ENCODE measurements around the gene KCNQ2.
A peak's percentile ranks its signal among the peaks of the same experiment; 100 is the strongest.

Gene KCNQ2

GRCh38 chr20:63359164-63359934, 113.1 kb downstream of the KCNQ2 start:
- Mint-ChIP-seq H3K4me1 (no peaks in the 10 kb centered on the region), H3K36me3 (ENCODE audit: low read depth) (no peaks in the 10 kb centered on the region), H3K9me3 (no peaks in the 10 kb centered on the region), H3K27ac (no peak overlapping the region), H3K27me3 (peaks cover 18% of the 10 kb centered on the region), H3K4me3 (no peak overlapping the region)
- no peak for ATAC-seq
- no peak for DNase-seq

GRCh38 chr20:63357921-63358905, 114.2 kb downstream of the KCNQ2 start:
- no peaks in the 10 kb centered on the region for H3K9me3 Mint-ChIP-seq
- no peak for DNase-seq
- H3K36me3 Mint-ChIP-seq (ENCODE audit: low read depth), result no peaks in the 10 kb centered on the region
- H3K4me3 Mint-ChIP-seq, result no peak overlapping the region
- no peaks in the 10 kb centered on the region for H3K4me1 Mint-ChIP-seq
- no peak for ATAC-seq
- H3K27me3 Mint-ChIP-seq, result peaks cover 18% of the 10 kb centered on the region
- H3K27ac Mint-ChIP-seq, result no peak overlapping the region

- peaks cover 10% of the 10 kb centered on the region for H3K27me3 Mint-ChIP-seq
- H3K36me3 Mint-ChIP-seq (ENCODE audit: low read depth), result no peaks in the 10 kb centered on the region
- no peaks in the 10 kb centered on the region for H3K9me3 Mint-ChIP-seq
- DNase-seq (no peak), ATAC-seq (no peak)
- H3K4me1 Mint-ChIP-seq, result no peaks in the 10 kb centered on the region
- no peak overlapping the region for H3K4me3 Mint-ChIP-seq
- no peak overlapping the region for H3K27ac Mint-ChIP-seq
These were observed 115.2 kb downstream of the KCNQ2 start for GRCh38 chr20:63356931-63357879.

GRCh38 chr20:63356511-63356910, 115.9 kb downstream of the KCNQ2 start:
- Mint-ChIP-seq H3K4me3 (no peak overlapping the region), H3K27ac (no peak overlapping the region), H3K4me1 (no peaks in the 10 kb centered on the region), H3K27me3 (peaks cover 9% of the 10 kb centered on the region), H3K9me3 (no peaks in the 10 kb centered on the region), H3K36me3 (ENCODE audit: low read depth) (no peaks in the 10 kb centered on the region)
- ATAC-seq, result no peak
- DNase-seq, result no peak

GRCh38 chr20:63355781-63356295, 116.6 kb downstream of the KCNQ2 start:
- ATAC-seq (no peak), DNase-seq (no peak)
- Mint-ChIP-seq H3K4me3 (no peak overlapping the region), H3K9me3 (peaks cover 3% of the 10 kb centered on the region), H3K27ac (no peak overlapping the region), H3K36me3 (ENCODE audit: low read depth) (no peaks in the 10 kb centered on the region), H3K4me1 (no peaks in the 10 kb centered on the region), H3K27me3 (peaks cover 9% of the 10 kb centered on the region)

- H3K27me3 Mint-ChIP-seq, result peaks cover 6% of the 10 kb centered on the region
- no peaks in the 10 kb centered on the region for H3K36me3 Mint-ChIP-seq (ENCODE audit: low read depth)
- H3K27ac Mint-ChIP-seq, result no peak overlapping the region
- H3K4me3 Mint-ChIP-seq, result no peak overlapping the region
- ATAC-seq (no peak), DNase-seq (no peak)
- peaks cover 11% of the 10 kb centered on the region for H3K9me3 Mint-ChIP-seq
- H3K4me1 Mint-ChIP-seq, result no peaks in the 10 kb centered on the region
These were observed 117.7 kb downstream of the KCNQ2 start for GRCh38 chr20:63354636-63355350.

GRCh38 chr20:63352811-63353221, 119.6 kb downstream of the KCNQ2 start:
- no peak for ATAC-seq
- no peak overlapping the region for H3K4me3 Mint-ChIP-seq
- H3K9me3 Mint-ChIP-seq, result peaks cover 11% of the 10 kb centered on the region
- no peak overlapping the region for H3K27ac Mint-ChIP-seq
- no peaks in the 10 kb centered on the region for H3K36me3 Mint-ChIP-seq (ENCODE audit: low read depth)
- DNase-seq, result no peak
- no peaks in the 10 kb centered on the region for H3K27me3 Mint-ChIP-seq
- no peaks in the 10 kb centered on the region for H3K4me1 Mint-ChIP-seq

- Mint-ChIP-seq H3K36me3 (ENCODE audit: low read depth) (no peaks in the 10 kb centered on the region), H3K9me3 (peaks cover 11% of the 10 kb centered on the region), H3K27ac (no peak overlapping the region), H3K4me1 (no peaks in the 10 kb centered on the region), H3K4me3 (no peak overlapping the region), H3K27me3 (no peaks in the 10 kb centered on the region)
- ATAC-seq (no peak), DNase-seq (no peak)
These were observed 120.5 kb downstream of the KCNQ2 start for GRCh38 chr20:63351811-63352591.

GRCh38 chr20:63351326-63351700, 121.1 kb downstream of the KCNQ2 start:
- no peaks in the 10 kb centered on the region for H3K36me3 Mint-ChIP-seq (ENCODE audit: low read depth)
- H3K27ac Mint-ChIP-seq, result peak overlapping the region; percentile 52
- DNase-seq, result no peak
- no peaks in the 10 kb centered on the region for H3K4me1 Mint-ChIP-seq
- H3K9me3 Mint-ChIP-seq, result peaks cover 11% of the 10 kb centered on the region
- no peak overlapping the region for H3K4me3 Mint-ChIP-seq
- no peaks in the 10 kb centered on the region for H3K27me3 Mint-ChIP-seq
- no peak for ATAC-seq

- Mint-ChIP-seq H3K36me3 (ENCODE audit: low read depth) (no peaks in the 10 kb centered on the region), H3K4me1 (no peaks in the 10 kb centered on the region), H3K27me3 (no peaks in the 10 kb centered on the region), H3K4me3 (no peak overlapping the region), H3K27ac (peak overlapping the region; percentile 52), H3K9me3 (peaks cover 11% of the 10 kb centered on the region)
- no peak for ATAC-seq
- no peak for DNase-seq
These were observed 121.7 kb downstream of the KCNQ2 start for GRCh38 chr20:63350597-63351325.
